HG02678 (cell line): ENCODE measurements around the gene RBMS3.
"Not testable (repeated sequence)": the region's sequence is repeated elsewhere in the genome, so short reads cannot be mapped to it uniquely, and the experiment has no call there.

ENCODE experiments used
- ATAC-seq: cut with Tn5 transposase; IDR thresholded peaks from one replicate; pipeline ENCODE4 v1.9.1; 2021; ENCODE audit warnings: mild to moderate bottlenecking, moderate library complexity; ENCODE audit not compliant: unreplicated experiment

RBMS3 gene

GRCh38 chr3:29337565-29337964, 56.7 kb downstream of the RBMS3 start:
- no peak for ATAC-seq

GRCh38 chr3:29338377-29338776, 57.5 kb downstream of the RBMS3 start:
- no peak for ATAC-seq

GRCh38 chr3:29339016-29339833, 58.4 kb downstream of the RBMS3 start:
- ATAC-seq, result no peak

DNA sequence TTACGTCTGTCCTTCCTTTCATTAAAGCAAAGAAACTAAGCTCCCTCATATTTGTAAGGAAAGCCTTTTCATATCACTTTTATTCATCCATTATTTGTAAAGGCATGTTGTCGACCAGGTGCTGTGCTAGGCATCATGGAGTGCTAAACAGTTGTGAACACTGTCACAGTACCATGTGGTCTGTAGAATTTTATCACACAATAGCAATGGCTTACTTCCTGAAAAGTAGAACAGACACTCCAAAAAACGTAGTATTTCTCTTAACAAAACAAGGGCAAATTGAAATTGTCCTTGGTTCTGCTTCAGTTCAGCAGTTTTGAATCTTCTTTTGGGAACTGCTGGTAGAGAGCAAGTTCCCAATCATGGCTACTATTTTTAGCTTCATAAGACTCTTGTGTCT, 63.3 kb downstream of the RBMS3 start:
- no peak for ATAC-seq

DNA sequence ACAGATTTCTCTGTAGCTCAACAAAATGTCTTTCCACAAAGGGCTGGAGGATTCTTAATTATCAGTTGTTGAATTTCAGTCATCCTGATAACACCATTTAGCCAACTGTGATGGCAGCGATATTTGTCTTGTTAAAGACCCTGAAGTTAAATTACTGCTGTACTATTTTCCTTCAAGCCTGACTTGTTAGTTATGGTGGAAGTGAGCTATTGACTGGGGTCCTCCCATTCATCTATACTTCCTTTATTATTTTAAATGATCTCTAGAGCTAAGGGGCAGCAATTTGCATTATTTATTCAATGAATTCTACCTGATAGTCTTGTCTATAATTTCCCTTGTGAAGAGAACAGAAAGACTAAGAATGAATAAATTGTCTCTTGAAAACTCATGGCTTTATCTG, 64.1 kb downstream of the RBMS3 start:
- no peak for ATAC-seq

DNA sequence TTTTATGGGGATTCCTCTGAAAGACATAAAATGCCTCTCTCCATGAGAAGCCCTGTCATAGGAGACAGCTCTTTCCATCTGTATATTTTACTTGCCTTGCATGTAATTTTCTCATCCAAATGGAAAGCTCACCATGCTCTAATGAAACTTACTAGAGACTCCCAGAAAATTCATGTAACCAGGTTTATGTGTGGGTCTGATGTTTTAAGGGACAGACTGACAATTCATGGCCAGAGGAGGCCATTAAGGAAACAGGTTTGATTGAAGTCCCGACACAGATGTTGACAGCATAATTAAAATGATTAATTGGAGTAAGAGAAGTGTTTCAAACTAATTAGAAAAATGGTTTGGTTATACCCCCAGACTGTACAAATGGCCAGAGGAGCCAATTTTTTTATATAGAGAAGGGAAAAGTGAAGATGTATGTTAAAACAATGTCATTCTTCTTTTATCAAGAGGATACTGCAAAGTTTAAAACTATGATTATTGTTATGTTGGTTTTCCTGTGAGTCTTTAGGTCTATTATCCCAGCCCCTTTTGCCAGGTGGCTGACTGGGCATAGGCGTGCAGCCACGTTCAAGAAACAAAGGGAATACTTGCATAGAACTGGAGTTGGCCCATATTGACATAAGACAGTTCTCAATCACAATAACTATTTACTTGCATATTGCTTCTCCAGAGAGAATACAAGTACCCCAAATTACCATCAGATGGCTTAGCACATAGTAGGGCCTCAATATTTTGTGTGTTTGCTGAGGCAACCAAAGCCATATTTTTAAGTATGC, 64.8 kb downstream of the RBMS3 start:
- no peak for ATAC-seq

DNA sequence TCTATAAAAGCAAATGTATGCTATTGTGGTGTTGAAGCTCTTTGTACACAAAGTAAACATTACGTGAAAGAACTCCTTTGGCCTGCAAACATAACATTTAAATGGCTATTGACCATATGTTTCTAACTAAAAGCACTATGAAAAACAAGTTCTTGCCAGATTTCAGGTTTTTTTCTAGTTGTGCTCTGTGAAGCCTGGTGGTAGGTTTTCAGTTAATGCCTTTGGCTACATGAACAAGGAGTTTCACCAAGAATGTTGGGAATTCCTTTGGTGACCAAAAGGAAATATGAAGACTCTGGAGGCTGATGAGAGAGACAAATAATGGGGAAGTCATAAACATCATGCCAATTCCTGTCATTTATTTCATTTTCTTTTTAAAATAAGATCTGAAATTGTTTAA, 66.0 kb downstream of the RBMS3 start:
- ATAC-seq, result no peak

GRCh38 chr3:29347412-29347811, 66.5 kb downstream of the RBMS3 start:
- ATAC-seq, result no peak

GRCh38 chr3:29348316-29348715, 67.4 kb downstream of the RBMS3 start:
- ATAC-seq, result no peak

DNA sequence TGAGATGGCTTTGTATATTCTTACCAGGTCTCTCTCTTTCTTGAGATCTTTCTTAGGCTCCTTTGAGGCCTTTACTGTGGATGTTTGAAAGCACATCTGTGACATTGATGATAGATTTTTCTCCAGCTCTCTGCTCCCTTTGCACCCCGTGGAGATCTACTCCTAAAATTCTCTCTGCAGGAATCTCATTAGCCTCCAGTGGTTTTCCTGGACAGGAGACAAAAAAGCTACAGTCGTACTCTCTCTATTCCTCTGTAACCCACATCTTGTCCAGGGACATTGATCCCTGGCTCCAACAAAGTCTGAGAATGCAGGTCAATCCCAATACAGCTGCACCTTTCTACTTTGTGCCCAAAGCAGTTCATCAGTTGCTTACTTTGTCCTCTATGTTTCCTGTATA, 68.2 kb downstream of the RBMS3 start:
- no peak for ATAC-seq

- ATAC-seq, result no peak
Measured at GRCh38 chr3:29353807-29354206, 72.9 kb downstream of the RBMS3 start.

DNA sequence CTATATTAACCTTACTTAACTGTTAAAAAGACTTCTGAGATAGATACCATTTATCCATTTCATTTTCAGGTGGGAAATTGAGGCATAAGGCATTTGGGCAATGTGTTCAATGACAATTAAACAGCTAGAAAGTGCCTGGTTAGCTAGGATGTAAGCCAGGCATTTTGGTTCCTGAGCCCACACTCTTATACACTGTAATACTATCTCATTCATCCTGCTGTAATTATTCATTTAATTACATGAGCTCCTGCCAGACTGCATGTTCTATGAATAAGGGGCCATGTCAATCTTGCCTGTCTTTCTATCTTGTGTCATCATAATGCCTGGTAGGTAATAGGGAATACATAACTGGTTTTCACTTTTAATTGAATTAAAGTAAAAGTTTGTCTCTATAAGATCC, 74.0 kb downstream of the RBMS3 start:
- no peak for ATAC-seq

- no peak for ATAC-seq
Measured at GRCh38 chr3:29356062-29356461, 75.2 kb downstream of the RBMS3 start.

DNA sequence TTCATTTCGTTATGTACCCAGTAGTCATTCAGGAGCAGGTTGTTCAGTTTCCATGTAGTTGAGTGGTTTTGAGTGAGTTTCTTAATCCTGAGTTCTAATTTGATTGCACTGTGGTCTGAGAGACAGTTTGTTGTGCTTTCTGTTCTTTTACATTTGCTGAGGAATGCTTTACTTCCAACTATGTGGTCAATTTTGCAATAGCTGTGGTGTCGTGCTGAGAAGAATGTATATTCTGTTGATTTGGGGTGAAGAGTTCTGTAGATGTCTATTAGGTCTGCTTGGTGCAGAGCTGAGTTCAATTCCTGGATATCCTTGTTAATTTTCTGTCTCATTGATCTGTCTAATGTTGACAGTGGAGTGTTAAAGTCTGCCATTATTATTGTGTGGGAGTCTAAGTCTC, 79.4 kb downstream of the RBMS3 start:
- not testable (repeated sequence) for ATAC-seq

GRCh38 chr3:29363110-29363509, 82.2 kb downstream of the RBMS3 start:
- ATAC-seq, result no peak

DNA sequence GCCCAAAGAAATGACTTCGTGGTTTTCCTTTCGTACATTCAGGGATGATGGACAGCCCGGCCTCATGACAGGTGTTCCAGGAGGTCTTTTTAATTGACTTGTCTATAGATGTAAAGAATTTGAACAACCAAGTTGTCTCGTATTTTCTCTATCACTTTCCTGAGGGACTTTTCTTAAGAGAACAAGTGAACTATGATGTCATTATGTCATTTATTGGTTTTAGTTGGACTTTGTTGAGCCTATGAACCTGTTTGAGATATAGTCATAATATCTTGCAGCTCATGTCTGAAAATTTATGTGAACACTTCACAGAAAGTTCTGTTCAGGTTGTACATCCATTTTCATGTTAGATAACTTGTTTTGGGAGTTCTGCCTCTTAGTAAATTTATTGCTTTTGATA, 89.2 kb downstream of the RBMS3 start:
- ATAC-seq, result no peak

DNA sequence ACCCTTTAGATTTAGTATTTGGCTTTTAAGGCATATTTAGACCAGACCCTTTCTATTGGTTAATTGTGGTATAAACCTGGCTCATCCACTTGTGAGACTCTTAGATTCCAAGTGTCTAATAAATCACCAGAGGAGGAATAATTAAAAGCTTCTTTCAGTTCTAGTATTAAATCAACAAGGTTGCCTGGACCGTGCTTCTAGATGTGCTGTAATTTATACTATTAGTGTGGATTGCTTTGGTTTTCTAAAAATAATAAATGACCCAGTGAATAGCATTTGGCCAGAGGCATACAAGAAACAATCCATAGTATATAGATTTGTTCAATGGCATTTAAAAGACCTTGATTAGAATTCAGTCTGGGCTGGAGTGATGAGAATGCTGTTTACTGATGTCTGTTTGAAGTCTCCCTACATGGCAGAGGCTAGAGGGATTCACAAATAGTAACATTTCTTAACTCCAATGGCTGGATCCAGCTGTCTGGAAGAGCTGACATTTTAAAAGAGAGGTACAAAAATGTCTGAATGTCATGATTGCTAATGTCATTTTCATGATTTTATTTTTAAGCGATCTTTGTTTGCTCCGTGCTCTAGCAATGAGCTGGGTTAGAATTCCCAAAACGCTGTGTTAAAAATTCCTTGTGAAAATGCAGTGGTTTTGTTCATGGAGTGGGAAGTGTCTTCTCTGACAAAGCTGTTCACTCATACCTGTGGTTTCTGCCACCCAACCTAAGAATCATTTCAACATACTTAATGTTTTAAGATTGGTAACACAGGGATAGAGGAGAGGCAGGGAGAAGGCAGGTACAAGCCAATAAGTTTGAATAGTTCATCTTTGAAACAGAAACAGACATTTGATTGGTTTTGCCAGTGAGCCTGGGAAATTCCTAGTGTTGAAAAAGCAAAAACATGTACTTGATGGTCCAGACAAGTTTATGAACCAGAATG, 89.9 kb downstream of the RBMS3 start:
- ATAC-seq, result no peak

DNA sequence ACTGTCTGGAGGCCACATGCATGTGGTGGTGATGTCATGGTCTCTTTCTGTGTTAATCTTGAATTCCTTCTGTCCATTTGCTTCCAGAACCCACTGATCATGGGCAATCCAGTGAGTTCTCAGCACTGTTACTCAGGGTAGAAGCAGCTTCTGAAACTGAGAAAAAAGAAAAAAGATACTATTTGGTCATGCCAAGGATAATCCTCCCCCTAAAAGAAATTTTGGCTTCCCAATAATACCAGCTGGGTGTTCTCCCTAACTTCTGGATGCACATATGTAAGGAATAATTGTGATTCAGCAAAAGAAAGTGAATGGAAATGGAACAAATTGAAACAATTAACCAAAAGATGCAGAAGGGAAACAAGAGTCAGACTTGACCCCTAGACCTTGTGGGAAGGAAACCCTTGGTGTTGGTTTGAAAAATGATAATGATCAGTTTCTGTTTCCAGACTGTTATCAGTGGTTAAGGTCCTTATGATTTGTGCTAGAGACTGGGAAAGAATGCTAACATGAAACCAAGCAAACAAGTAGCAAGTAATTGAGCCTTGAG, 92.3 kb downstream of the RBMS3 start:
- ATAC-seq, result no peak

DNA sequence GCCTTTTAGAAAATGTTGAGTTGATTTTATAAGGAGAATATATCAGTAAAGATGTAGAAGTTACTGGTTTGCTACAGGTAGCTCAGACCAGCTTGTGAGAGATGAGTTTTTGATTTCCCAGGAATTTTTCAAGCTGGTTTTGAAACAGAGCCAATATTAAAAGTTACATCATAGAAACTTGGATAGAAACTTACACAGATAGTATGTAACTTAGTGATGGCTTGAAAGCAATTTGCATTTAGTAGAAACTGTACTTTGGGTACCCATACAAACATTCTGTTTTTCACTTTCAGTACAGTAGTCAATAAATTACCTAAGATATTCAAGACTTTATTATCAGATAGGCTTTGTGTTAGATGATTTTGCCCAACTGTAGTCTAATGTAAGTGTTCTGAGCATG, 93.4 kb downstream of the RBMS3 start:
- ATAC-seq, result no peak

DNA sequence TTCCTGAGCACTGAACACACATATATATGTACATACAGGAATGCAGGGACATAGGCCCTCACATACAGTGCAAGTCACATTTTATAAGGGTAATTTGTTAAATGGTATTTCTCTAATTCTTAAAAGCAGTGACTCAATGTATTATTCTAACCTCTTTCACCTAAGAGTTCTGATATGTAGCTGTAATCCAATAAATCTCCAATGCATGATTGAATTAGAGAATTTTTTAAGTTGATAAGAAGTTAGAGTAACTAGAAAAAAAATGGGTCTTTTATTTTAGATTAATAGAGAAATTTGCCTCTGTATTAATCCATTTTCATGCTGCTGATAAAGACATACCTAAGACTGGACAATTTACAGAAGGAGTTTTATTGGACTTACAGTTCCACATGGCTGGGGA, 98.2 kb downstream of the RBMS3 start:
- no peak for ATAC-seq

DNA sequence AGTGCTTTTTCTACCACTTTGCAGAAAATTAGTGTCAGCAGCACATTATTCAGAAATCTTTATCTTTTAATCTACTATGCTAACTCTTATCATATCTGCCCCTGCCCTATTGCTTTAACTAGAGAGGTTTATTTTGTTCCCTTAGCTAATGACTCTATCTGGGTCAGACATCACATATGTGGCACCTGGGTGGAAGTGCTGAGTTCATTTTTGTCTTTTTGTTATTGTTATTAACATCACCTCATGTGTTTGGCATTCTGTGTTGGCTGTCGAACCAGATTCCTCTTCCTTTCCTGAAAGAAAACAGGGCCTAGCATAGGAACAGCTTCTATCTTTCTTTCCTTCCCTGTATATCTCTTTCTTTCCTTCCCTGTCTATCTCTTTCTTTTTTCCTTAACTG, 100.7 kb downstream of the RBMS3 start:
- no peak for ATAC-seq
